ENCODE results near the gene SEPTIN8.

SEPTIN8 gene

DNA sequence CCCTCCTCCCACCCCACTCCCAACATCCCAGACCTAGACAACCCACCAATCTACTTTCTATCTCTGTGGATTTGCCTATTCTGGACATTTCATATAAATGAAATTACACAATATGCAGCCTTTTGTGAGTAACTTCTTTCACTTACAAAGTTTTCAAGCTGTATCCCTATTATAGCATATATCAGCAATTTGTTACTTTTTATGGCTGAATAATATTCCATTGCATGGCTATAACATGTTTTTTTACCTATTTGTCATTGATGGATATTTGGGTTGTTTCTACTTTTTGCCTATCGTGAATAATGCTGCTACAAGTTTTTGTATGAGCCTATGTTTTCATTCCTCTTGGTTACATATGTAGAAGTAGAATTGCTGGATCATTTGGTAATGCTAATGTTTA lies 37.8 kb downstream of the SEPTIN8 start:
- Histone ChIP-seq H2AFZ (ENCODE audit: low read length) (no peak overlapping the region), H3K18ac (ENCODE audit: low read length) (no peak overlapping the region), H2BK12ac (ENCODE audit: low read length) (no peak overlapping the region), H2BK5ac (ENCODE audit: low read length) (no peak overlapping the region), H4K8ac (ENCODE audit: low read depth, low read length) (no peak overlapping the region), H2AK5ac (ENCODE audit: low read depth, low read length) (no peak overlapping the region), H3K4me3 (ENCODE audit: low read length in 2 of 2) (no peak overlapping the region), H2BK15ac (ENCODE audit: low read length) (no peak overlapping the region), H3K4ac (ENCODE audit: low read length) (no peak overlapping the region), H3K14ac (ENCODE audit: low read length) (no peak overlapping the region), H3K79me1 (ENCODE audit: low read depth, low read length) (no peaks in the 10 kb centered on the region), H3K23ac (ENCODE audit: low read depth, low read length, poor library complexity) (no peak overlapping the region), H3K27ac (replicated peaks; ENCODE audit: low read length) (no peak overlapping the region), H3K4me2 (ENCODE audit: insufficient read depth, low read length, poor library complexity, severe bottlenecking) (no peak overlapping the region), H3K36me3 (replicated peaks in 1 of 2; ENCODE audit: control insufficient read depth in 2 of 2, insufficient read depth in 2 of 2, low read length in 2 of 2) (no peaks in the 10 kb centered on the region), H3K4me1 (ENCODE audit: control insufficient read depth in 2 of 2, insufficient read depth in 1 of 2, low read depth in 1 of 2, low read length in 2 of 2) (peaks cover 4 to 5% of the 10 kb centered on the region in 2 donors), H3K9ac (ENCODE audit: low read depth, low read length, poor library complexity) (no peak overlapping the region), H2BK120ac (ENCODE audit: low read depth, low read length) (no peak overlapping the region), H3K27me3 (ENCODE audit: control insufficient read depth in 3 of 3, insufficient read depth in 3 of 3, low read depth in 1 of 3, low read length in 3 of 3) (no peaks in the 10 kb centered on the region), H3K9me3 (replicated peaks in 1 of 2; ENCODE audit: control insufficient read depth in 2 of 2, insufficient read depth in 1 of 2, low read depth in 1 of 2, low read length in 2 of 2) (no peaks in the 10 kb centered on the region), H4K91ac (ENCODE audit: low read depth, low read length, poor library complexity) (no peak overlapping the region)
- WGBS, 2 donors (ENCODE audit: extremely low coverage in 2 of 2, insufficient read length in 2 of 2, insufficient replicate concordance in 1 of 2), result no CpG with 5 or more reads among the region's 1 CpG
- DNase-seq (ENCODE audit: low spot score), result no peak

GRCh38 chr5:132737982-132738681 lies 38.9 kb downstream of the SEPTIN8 start:
- H3K36me3 ChIP-seq (replicated peaks in 1 of 2; ENCODE audit: control insufficient read depth in 2 of 2, insufficient read depth in 2 of 2, low read length in 2 of 2), result peaks cover 0 to 9% of the 10 kb centered on the region in 2 donors
- H3K18ac ChIP-seq (ENCODE audit: low read length), result no peak overlapping the region
- no peaks in the 10 kb centered on the region for H3K79me1 ChIP-seq (ENCODE audit: low read depth, low read length)
- H4K8ac ChIP-seq (ENCODE audit: low read depth, low read length), result no peak overlapping the region
- no peak overlapping the region for H3K27ac ChIP-seq (replicated peaks; ENCODE audit: low read length)
- peaks cover 4 to 5% of the 10 kb centered on the region in 2 donors for H3K4me1 ChIP-seq (ENCODE audit: control insufficient read depth in 2 of 2, insufficient read depth in 1 of 2, low read depth in 1 of 2, low read length in 2 of 2)
- no peak overlapping the region for H2BK120ac ChIP-seq (ENCODE audit: low read depth, low read length)
- H3K4ac ChIP-seq (ENCODE audit: low read length), result no peak overlapping the region
- H3K14ac ChIP-seq (ENCODE audit: low read length), result no peak overlapping the region
- H2AK5ac ChIP-seq (ENCODE audit: low read depth, low read length), result no peak overlapping the region
- no peaks in the 10 kb centered on the region for H3K9me3 ChIP-seq (replicated peaks in 1 of 2; ENCODE audit: control insufficient read depth in 2 of 2, insufficient read depth in 1 of 2, low read depth in 1 of 2, low read length in 2 of 2)
- no CpG with 5 or more reads among the region's 9 CpGs for WGBS, 2 donors (ENCODE audit: extremely low coverage in 2 of 2, insufficient read length in 2 of 2, insufficient replicate concordance in 1 of 2)
- peak overlapping the region in 1 of 2 donors; percentile 78 for H3K4me3 ChIP-seq (ENCODE audit: low read length in 2 of 2)
- H2BK5ac ChIP-seq (ENCODE audit: low read length), result no peak overlapping the region
- H3K27me3 ChIP-seq (ENCODE audit: control insufficient read depth in 3 of 3, insufficient read depth in 3 of 3, low read depth in 1 of 3, low read length in 3 of 3), result no peaks in the 10 kb centered on the region
- H4K91ac ChIP-seq (ENCODE audit: low read depth, low read length, poor library complexity), result no peak overlapping the region
- no peak overlapping the region for H2BK15ac ChIP-seq (ENCODE audit: low read length)
- H2AFZ ChIP-seq (ENCODE audit: low read length), result peak overlapping the region; percentile 100
- H3K23ac ChIP-seq (ENCODE audit: low read depth, low read length, poor library complexity), result no peak overlapping the region
- DNase-seq (ENCODE audit: low spot score), result no peak
- H2BK12ac ChIP-seq (ENCODE audit: low read length), result no peak overlapping the region
- H3K9ac ChIP-seq (ENCODE audit: low read depth, low read length, poor library complexity), result no peak overlapping the region
- peak overlapping the region; percentile 29 for H3K4me2 ChIP-seq (ENCODE audit: insufficient read depth, low read length, poor library complexity, severe bottlenecking)

DNA sequence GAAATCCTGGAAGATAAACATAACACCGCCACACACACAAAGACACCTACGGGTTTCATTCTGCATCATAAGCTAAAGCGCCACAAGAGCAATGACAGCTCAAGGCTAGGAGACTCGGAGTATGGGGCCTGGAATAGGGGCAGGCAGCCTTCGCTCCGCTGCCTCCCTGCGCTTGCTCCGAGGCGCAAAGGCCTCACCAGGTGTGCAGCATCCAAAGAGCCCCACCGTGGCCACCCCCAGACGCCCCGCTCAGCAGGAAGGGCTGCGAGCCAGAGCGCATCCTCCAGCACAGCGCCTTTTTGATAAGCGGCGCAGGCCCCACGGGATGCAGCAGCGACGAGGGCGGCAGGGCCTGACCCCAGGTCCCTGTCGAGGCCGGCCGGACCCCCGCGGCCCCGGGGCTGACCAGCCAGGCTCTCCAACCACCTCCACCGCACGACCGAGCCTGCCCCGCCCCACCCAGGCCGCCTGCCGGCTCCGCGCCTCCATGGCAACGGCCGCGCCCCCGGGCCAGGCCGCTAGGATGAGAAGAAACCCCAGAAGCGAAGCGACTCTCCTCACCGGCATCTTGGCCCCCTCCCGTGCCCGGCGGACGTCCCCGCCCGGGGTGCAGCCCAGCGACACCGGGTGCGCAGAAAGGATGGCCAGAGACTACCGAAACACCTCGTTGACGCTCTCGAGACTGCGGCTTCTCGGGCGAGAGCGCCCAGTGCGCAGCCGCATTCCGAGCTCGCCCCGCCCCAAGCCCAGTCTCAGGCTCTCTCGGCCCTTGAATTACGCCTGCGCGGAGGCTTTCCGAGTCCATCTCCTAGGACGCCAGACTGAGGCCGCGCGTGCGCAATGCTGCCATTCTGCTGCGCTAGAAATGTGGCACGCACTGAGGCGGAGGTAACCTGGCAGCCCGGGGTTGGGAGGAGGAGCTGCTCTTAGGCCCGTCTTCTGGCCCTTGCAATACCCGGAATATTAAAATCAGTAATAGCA lies 39.9 kb downstream of the SEPTIN8 start, which contains the start of gene KIF3A:
KIF3A (minus strand) TSS at position 694 of the 981 bp plus-strand sequence; CDS start at position 567, 127 bp downstream.
- Histone ChIP-seq H3K18ac (ENCODE audit: low read length) (peak within 1 kb of the TSS; percentile 98), H3K4me3 (ENCODE audit: low read length in 2 of 2) (peak within 1 kb of the TSS; percentile 78 to 99), H3K14ac (ENCODE audit: low read length) (peak within 1 kb of the TSS; percentile 95), H3K27me3 (ENCODE audit: control insufficient read depth in 3 of 3, insufficient read depth in 3 of 3, low read depth in 1 of 3, low read length in 3 of 3) (no peaks in the 10 kb centered on the region), H2BK15ac (ENCODE audit: low read length) (no peak within 1 kb of the TSS), H2AFZ (ENCODE audit: low read length) (peak within 1 kb of the TSS; percentile 100), H2BK12ac (ENCODE audit: low read length) (no peak within 1 kb of the TSS), H3K9me3 (replicated peaks in 1 of 2; ENCODE audit: control insufficient read depth in 2 of 2, insufficient read depth in 1 of 2, low read depth in 1 of 2, low read length in 2 of 2) (no peaks in the 10 kb centered on the region), H2AK5ac (ENCODE audit: low read depth, low read length) (peak within 1 kb of the TSS; percentile 86), H2BK5ac (ENCODE audit: low read length) (peak within 1 kb of the TSS; percentile 90), H3K79me1 (ENCODE audit: low read depth, low read length) (no peaks in the 10 kb centered on the region), H4K91ac (ENCODE audit: low read depth, low read length, poor library complexity) (no peak within 1 kb of the TSS), H3K4me2 (ENCODE audit: insufficient read depth, low read length, poor library complexity, severe bottlenecking) (peak within 1 kb of the TSS; percentile 95), H3K23ac (ENCODE audit: low read depth, low read length, poor library complexity) (peak within 1 kb of the TSS; percentile 86), H3K27ac (replicated peaks; ENCODE audit: low read length) (peak within 1 kb of the TSS; percentile 82), H3K4me1 (ENCODE audit: control insufficient read depth in 2 of 2, insufficient read depth in 1 of 2, low read depth in 1 of 2, low read length in 2 of 2) (peaks cover 4 to 5% of the 10 kb centered on the region in 2 donors), H4K8ac (ENCODE audit: low read depth, low read length) (no peak within 1 kb of the TSS), H3K4ac (ENCODE audit: low read length) (no peak within 1 kb of the TSS), H3K36me3 (replicated peaks in 1 of 2; ENCODE audit: control insufficient read depth in 2 of 2, insufficient read depth in 2 of 2, low read length in 2 of 2) (peaks cover 0 to 13% of the 10 kb centered on the region in 2 donors), H2BK120ac (ENCODE audit: low read depth, low read length) (no peak within 1 kb of the TSS), H3K9ac (ENCODE audit: low read depth, low read length, poor library complexity) (peak within 1 kb of the TSS; percentile 92)
- peak; percentile 96 for DNase-seq (ENCODE audit: low spot score)
- WGBS, 2 donors (ENCODE audit: extremely low coverage in 2 of 2, insufficient read length in 2 of 2, insufficient replicate concordance in 1 of 2), result no CpG with 5 or more reads among the region's 81 CpGs

- no peak overlapping the region for H2BK12ac ChIP-seq (ENCODE audit: low read length)
- no peak overlapping the region for H2AFZ ChIP-seq (ENCODE audit: low read length)
- H3K18ac ChIP-seq (ENCODE audit: low read length), result no peak overlapping the region
- H3K36me3 ChIP-seq (replicated peaks in 1 of 2; ENCODE audit: control insufficient read depth in 2 of 2, insufficient read depth in 2 of 2, low read length in 2 of 2), result peaks cover 0 to 13% of the 10 kb centered on the region in 2 donors
- no peak overlapping the region for H2BK5ac ChIP-seq (ENCODE audit: low read length)
- no peak overlapping the region for H3K4me2 ChIP-seq (ENCODE audit: insufficient read depth, low read length, poor library complexity, severe bottlenecking)
- no peaks in the 10 kb centered on the region for H3K27me3 ChIP-seq (ENCODE audit: control insufficient read depth in 3 of 3, insufficient read depth in 3 of 3, low read depth in 1 of 3, low read length in 3 of 3)
- DNase-seq (ENCODE audit: low spot score), result no peak
- H3K4me3 ChIP-seq (ENCODE audit: low read length in 2 of 2), result no peak overlapping the region
- WGBS, 2 donors (ENCODE audit: extremely low coverage in 2 of 2, insufficient read length in 2 of 2, insufficient replicate concordance in 1 of 2), result no CpG with 5 or more reads among the region's 2 CpGs
- H3K9me3 ChIP-seq (replicated peaks in 1 of 2; ENCODE audit: control insufficient read depth in 2 of 2, insufficient read depth in 1 of 2, low read depth in 1 of 2, low read length in 2 of 2), result no peaks in the 10 kb centered on the region
- H4K8ac ChIP-seq (ENCODE audit: low read depth, low read length), result no peak overlapping the region
- H4K91ac ChIP-seq (ENCODE audit: low read depth, low read length, poor library complexity), result no peak overlapping the region
- no peak overlapping the region for H3K23ac ChIP-seq (ENCODE audit: low read depth, low read length, poor library complexity)
- H3K14ac ChIP-seq (ENCODE audit: low read length), result no peak overlapping the region
- peaks cover 4 to 5% of the 10 kb centered on the region in 2 donors for H3K4me1 ChIP-seq (ENCODE audit: control insufficient read depth in 2 of 2, insufficient read depth in 1 of 2, low read depth in 1 of 2, low read length in 2 of 2)
- no peak overlapping the region for H3K9ac ChIP-seq (ENCODE audit: low read depth, low read length, poor library complexity)
- H2BK120ac ChIP-seq (ENCODE audit: low read depth, low read length), result no peak overlapping the region
- H2AK5ac ChIP-seq (ENCODE audit: low read depth, low read length), result no peak overlapping the region
- H3K79me1 ChIP-seq (ENCODE audit: low read depth, low read length), result no peaks in the 10 kb centered on the region
- no peak overlapping the region for H3K27ac ChIP-seq (replicated peaks; ENCODE audit: low read length)
- no peak overlapping the region for H3K4ac ChIP-seq (ENCODE audit: low read length)
- no peak overlapping the region for H2BK15ac ChIP-seq (ENCODE audit: low read length)
Observed at GRCh38 chr5:132734687-132735086, 42.4 kb downstream of the SEPTIN8 start.

Data from neuronal stem cell (in vitro differentiated cells).